Immature natural killer cell (primary cell): Measurements from ENCODE around the gene PIGM. TPM values are rescaled to one million over a fixed set of nuclear protein-coding genes. Genes with fewer than 3 reads are reported as not detected.

Experiments used
- DNase-seq, 3 donors: peaks; one replicate each; pipeline ENCODE4 v3.0.0; 2022; ENCODE audit warnings: mixed read lengths in 1 of 3
- H3K27ac Mint-ChIP-seq, 6 donors: one replicate each; pipeline ENCODE4 v1.8.0; 2020; ENCODE audit warnings: mixed read lengths in 6 of 6, mild to moderate bottlenecking in 5 of 6, inconsistent platforms in 4 of 6, moderate library complexity in 3 of 6
- H3K27me3 Mint-ChIP-seq, 3 donors: one replicate each; pipeline ENCODE4 v1.8.0; 2020 to 2021; ENCODE audit warnings: low read depth in 3 of 3, mild to moderate bottlenecking in 3 of 3, mixed read lengths in 3 of 3, moderate library complexity in 3 of 3, inconsistent platforms in 1 of 3
- H3K36me3 Mint-ChIP-seq, 3 donors: one replicate each; pipeline ENCODE4 v1.8.0; 2020; ENCODE audit warnings: mixed read lengths in 3 of 3, inconsistent platforms in 2 of 3, mild to moderate bottlenecking in 2 of 3
- H3K4me1 Mint-ChIP-seq, 2 donors: one replicate each; pipeline ENCODE4 v1.8.0; 2020; ENCODE audit warnings: inconsistent platforms in 2 of 2, mild to moderate bottlenecking in 2 of 2, mixed read lengths in 2 of 2, moderate library complexity in 1 of 2
- H3K4me3 Mint-ChIP-seq, 5 donors: one replicate each; pipeline ENCODE4 v1.8.0; 2020; ENCODE audit warnings: mild to moderate bottlenecking in 5 of 5, mixed read lengths in 5 of 5, inconsistent platforms in 3 of 5, moderate library complexity in 3 of 5
- H3K9me3 Mint-ChIP-seq, 6 donors: one replicate each; pipeline ENCODE4 v1.8.0; 2020; ENCODE audit warnings: mild to moderate bottlenecking in 6 of 6, mixed read lengths in 6 of 6, inconsistent platforms in 4 of 6, moderate library complexity in 3 of 6
- polyA plus RNA-seq, 3 donors: library from polyadenylated mRNA; unstranded; fragments of 300-500 nt; fragmentation: Illumina TruSeq; gene quantifications; one replicate each; pipeline ENCODE4 v1.2.3, GENCODE V29; 2021

Gene PIGM
- polyA plus RNA-seq, 3 donors from 2014 or later = 2.1 to 3.3 (median 3.0) TPM

- Mint-ChIP-seq H3K9me3 (no peaks in the 10 kb centered on the region), H3K36me3 (no peaks in the 10 kb centered on the region), H3K4me1 (no peaks in the 10 kb centered on the region), H3K4me3 (no peak overlapping the region), H3K27ac (no peak overlapping the region), H3K27me3 (peaks cover 0 to 5% (median under 1%) of the 10 kb centered on the region in 3 donors)
- DNase-seq = no peak
These were observed 27.4 kb downstream of the PIGM start for GRCh38 chr1:160004425-160004824.

- H3K4me3 Mint-ChIP-seq = no peak overlapping the region
- no peak for DNase-seq
- no peaks in the 10 kb centered on the region for H3K9me3 Mint-ChIP-seq
- no peaks in the 10 kb centered on the region for H3K4me1 Mint-ChIP-seq
- H3K27me3 Mint-ChIP-seq = peaks cover 0 to 6% (median 4%) of the 10 kb centered on the region in 3 donors
- no peak overlapping the region for H3K27ac Mint-ChIP-seq
- no peaks in the 10 kb centered on the region for H3K36me3 Mint-ChIP-seq
These were observed 27.8 kb downstream of the PIGM start for GRCh38 chr1:160004001-160004400.

GRCh38 chr1:160001440-160001839 lies 30.4 kb downstream of the PIGM start:
- no peak overlapping the region for H3K4me3 Mint-ChIP-seq
- H3K27ac Mint-ChIP-seq = no peak overlapping the region
- H3K27me3 Mint-ChIP-seq = peaks cover 3 to 9% (median 6%) of the 10 kb centered on the region in 3 donors
- DNase-seq = no peak
- H3K36me3 Mint-ChIP-seq = no peaks in the 10 kb centered on the region
- no peaks in the 10 kb centered on the region for H3K4me1 Mint-ChIP-seq
- no peaks in the 10 kb centered on the region for H3K9me3 Mint-ChIP-seq

- Mint-ChIP-seq H3K36me3 (no peaks in the 10 kb centered on the region), H3K9me3 (no peaks in the 10 kb centered on the region), H3K27me3 (peaks cover 5 to 9% (median 6%) of the 10 kb centered on the region in 3 donors), H3K27ac (no peak overlapping the region), H3K4me1 (no peaks in the 10 kb centered on the region), H3K4me3 (no peak overlapping the region)
- no peak for DNase-seq
These were observed 32.6 kb downstream of the PIGM start for GRCh38 chr1:159999204-159999603.

DNA sequence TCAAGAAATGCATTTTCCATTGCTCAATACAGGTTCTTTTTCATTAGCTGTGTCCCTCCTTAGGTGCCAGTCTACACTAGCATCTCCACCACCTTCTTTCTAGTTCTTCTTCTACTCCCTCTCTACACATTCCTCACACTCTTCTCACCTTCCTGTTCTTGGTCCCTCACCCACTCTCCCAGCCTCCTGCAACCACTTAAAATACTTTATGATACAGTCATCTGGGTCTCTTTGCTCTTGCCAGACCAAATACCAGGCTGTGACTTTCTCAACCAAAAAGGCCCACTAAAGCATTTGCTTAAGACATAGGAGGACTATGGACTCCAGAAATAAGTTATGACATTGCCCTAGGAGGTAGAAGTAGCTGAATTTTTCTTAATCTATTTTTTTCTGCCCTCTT lies 35.1 kb downstream of the PIGM start:
- peaks cover 6 to 13% (median 6%) of the 10 kb centered on the region in 3 donors for H3K27me3 Mint-ChIP-seq
- H3K27ac Mint-ChIP-seq = no peak overlapping the region

GRCh38 chr1:159994896-159995295 lies 36.9 kb downstream of the PIGM start:
- H3K27ac Mint-ChIP-seq = no peak overlapping the region
- no peaks in the 10 kb centered on the region for H3K4me1 Mint-ChIP-seq
- H3K36me3 Mint-ChIP-seq = no peaks in the 10 kb centered on the region
- H3K27me3 Mint-ChIP-seq = peaks cover 6 to 13% (median 7%) of the 10 kb centered on the region in 3 donors
- no peak overlapping the region for H3K4me3 Mint-ChIP-seq
- no peak for DNase-seq
- no peaks in the 10 kb centered on the region for H3K9me3 Mint-ChIP-seq

More for the DNA sequence above, 35.1 kb downstream of the PIGM start:
- Mint-ChIP-seq H3K4me1 (no peaks in the 10 kb centered on the region), H3K4me3 (no peak overlapping the region), H3K9me3 (no peaks in the 10 kb centered on the region), H3K36me3 (no peaks in the 10 kb centered on the region)
- DNase-seq = no peak

DNA sequence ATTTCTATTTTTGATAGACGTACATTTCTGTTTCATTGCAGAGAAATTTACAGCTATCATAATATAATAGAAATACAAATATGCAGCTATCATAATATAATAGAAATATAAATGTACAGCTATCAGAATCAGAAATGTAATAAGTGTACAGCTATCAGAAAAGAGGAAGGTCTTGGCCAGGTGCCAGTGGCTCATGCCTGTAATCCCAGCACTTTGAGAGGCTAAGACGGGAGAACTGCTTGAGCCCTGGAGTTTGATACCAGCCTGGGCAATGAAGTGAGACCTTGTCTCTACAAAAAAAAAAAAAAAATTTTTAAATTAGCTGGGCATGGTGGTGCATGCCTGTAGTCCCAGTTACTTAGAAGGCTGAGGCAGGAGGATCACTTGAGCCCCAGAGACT lies 37.9 kb downstream of the PIGM start:
- Mint-ChIP-seq H3K9me3 (no peaks in the 10 kb centered on the region), H3K27me3 (peaks cover 5 to 8% (median 6%) of the 10 kb centered on the region in 3 donors), H3K4me1 (no peaks in the 10 kb centered on the region), H3K4me3 (no peak overlapping the region), H3K36me3 (no peaks in the 10 kb centered on the region), H3K27ac (no peak overlapping the region)
- no peak for DNase-seq

GRCh38 chr1:159992161-159992560 lies 39.6 kb downstream of the PIGM start:
- DNase-seq = no peak
- no peak overlapping the region for H3K4me3 Mint-ChIP-seq
- H3K4me1 Mint-ChIP-seq = no peaks in the 10 kb centered on the region
- H3K27ac Mint-ChIP-seq = no peak overlapping the region
- H3K9me3 Mint-ChIP-seq = no peaks in the 10 kb centered on the region
- H3K36me3 Mint-ChIP-seq = no peaks in the 10 kb centered on the region
- H3K27me3 Mint-ChIP-seq = peaks cover 4 to 7% (median 4%) of the 10 kb centered on the region in 3 donors

- H3K27me3 Mint-ChIP-seq = peaks cover 3 to 7% (median 5%) of the 10 kb centered on the region in 3 donors
- H3K4me1 Mint-ChIP-seq = no peaks in the 10 kb centered on the region
- no peaks in the 10 kb centered on the region for H3K9me3 Mint-ChIP-seq
- H3K27ac Mint-ChIP-seq = no peak overlapping the region
- no peak for DNase-seq
- no peaks in the 10 kb centered on the region for H3K36me3 Mint-ChIP-seq
- H3K4me3 Mint-ChIP-seq = no peak overlapping the region
These were observed 40.3 kb downstream of the PIGM start for GRCh38 chr1:159991513-159991912.

DNA sequence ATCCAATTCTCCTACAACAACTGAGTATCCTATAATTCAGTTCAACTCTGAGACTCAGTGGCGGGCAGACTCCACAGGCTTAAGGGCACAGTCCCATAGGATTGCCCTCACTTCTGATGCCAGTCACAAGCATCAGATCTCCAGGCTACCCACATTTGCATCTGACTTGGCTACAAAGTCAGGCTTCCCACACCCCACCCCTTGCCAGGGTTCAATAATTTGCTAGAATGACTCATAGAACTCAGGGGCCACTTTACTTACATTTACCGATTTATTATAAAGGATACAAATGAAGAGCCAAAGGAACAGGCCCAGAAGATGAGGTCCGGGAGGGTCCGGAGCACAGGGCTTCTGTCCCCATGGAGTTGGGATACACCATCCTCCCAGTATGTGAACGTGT lies 41.8 kb downstream of the PIGM start:
- Mint-ChIP-seq H3K36me3 (no peaks in the 10 kb centered on the region), H3K9me3 (no peaks in the 10 kb centered on the region), H3K27me3 (peaks cover under 1 to 14% (median 5%) of the 10 kb centered on the region in 3 donors), H3K27ac (no peak overlapping the region), H3K4me1 (no peaks in the 10 kb centered on the region), H3K4me3 (no peak overlapping the region)
- DNase-seq = no peak

DNA sequence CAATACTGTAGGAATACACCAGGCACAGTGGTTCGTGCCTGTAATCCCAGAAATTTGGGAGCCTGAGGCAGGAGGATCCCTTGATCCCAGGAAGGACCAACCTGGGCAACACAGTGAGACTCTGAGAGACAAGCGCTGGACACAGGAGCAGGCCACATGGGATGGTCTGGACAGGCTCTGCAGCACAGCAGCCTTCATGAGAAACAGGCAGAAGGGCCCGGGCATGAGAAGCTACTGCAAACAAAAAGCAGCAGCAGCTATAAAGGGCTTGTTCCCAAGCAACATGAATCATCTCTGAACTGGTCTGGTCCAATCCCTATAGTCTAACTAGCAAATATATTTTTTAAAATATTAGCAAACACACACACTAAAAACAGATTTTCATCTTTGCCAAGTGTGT lies 42.2 kb downstream of the PIGM start:
- no peak for DNase-seq
- H3K27me3 Mint-ChIP-seq = peaks cover 1 to 15% (median 5%) of the 10 kb centered on the region in 3 donors
- H3K36me3 Mint-ChIP-seq = no peaks in the 10 kb centered on the region
- no peaks in the 10 kb centered on the region for H3K9me3 Mint-ChIP-seq
- H3K27ac Mint-ChIP-seq = no peak overlapping the region
- no peak overlapping the region for H3K4me3 Mint-ChIP-seq
- H3K4me1 Mint-ChIP-seq = no peaks in the 10 kb centered on the region

DNA sequence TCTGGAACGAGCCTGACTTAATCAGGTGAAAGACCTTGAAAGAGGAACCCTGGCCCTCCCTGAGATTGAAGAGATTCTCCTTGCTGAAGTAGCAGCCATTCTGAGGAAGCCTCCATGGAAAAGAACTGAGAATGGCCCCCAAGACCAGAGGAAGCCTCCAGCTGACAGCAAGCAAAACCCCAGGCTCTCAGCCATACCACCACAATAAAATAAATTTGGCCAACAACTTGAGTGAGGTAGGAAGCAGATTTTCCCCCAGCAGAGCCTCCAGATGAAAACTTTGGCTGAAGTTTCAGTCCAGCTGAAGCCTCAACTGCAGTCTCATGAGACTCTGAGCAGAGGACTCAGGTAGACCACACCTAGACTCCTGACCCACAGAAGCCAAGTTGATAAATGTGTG lies 43.8 kb downstream of the PIGM start:
- no peak overlapping the region for H3K27ac Mint-ChIP-seq
- H3K4me1 Mint-ChIP-seq = no peaks in the 10 kb centered on the region
- peaks cover 1 to 17% (median 5%) of the 10 kb centered on the region in 3 donors for H3K27me3 Mint-ChIP-seq
- H3K4me3 Mint-ChIP-seq = no peak overlapping the region
- no peak for DNase-seq
- H3K36me3 Mint-ChIP-seq = no peaks in the 10 kb centered on the region
- H3K9me3 Mint-ChIP-seq = no peaks in the 10 kb centered on the region

DNA sequence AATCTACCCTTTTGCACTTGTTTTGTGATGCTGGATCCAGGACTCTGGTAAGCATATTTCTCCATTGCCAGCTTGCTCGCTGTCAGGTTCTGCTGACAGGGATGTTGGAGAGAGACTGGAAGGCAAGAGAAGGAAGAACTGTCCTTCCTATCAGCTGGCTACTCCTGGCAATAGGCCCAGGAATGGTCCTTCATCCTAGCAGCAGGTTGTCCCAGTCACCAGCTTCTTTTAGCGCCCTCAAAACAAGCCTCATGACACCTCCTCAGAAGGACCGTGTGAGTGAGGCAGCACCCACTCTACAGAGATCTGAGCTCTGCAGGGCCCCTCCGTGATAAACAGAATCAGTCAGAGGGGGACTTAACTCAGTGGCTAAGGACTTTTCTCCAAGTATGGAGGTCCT lies 44.6 kb downstream of the PIGM start:
- Mint-ChIP-seq H3K9me3 (no peaks in the 10 kb centered on the region), H3K27ac (no peak overlapping the region), H3K36me3 (no peaks in the 10 kb centered on the region), H3K4me1 (no peaks in the 10 kb centered on the region), H3K4me3 (no peak overlapping the region), H3K27me3 (peaks cover 1 to 16% (median 5%) of the 10 kb centered on the region in 3 donors)
- DNase-seq = no peak

DNA sequence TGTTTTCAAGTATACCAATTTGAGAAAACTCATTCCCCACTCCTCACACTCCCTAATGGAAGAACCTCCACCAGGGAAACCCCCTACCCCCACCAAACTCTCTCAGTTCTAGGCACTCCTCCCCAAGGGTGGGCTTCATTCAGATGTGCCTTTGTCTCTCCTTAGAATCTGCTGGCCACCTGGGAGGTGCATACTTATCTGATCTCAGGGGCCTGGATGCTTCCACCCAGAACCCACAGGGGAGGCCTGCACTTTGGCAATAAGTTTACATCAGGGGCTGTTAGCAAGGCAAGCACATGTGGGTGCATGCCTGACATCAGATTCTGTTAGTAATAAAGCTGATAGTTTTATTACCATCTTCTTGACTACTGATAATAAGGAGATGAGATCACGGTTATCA lies 45.3 kb downstream of the PIGM start:
- Mint-ChIP-seq H3K27ac (no peak overlapping the region), H3K9me3 (no peaks in the 10 kb centered on the region), H3K4me1 (no peaks in the 10 kb centered on the region), H3K4me3 (no peak overlapping the region), H3K36me3 (no peaks in the 10 kb centered on the region), H3K27me3 (peaks cover 1 to 16% (median 3%) of the 10 kb centered on the region in 3 donors)
- no peak for DNase-seq

DNA sequence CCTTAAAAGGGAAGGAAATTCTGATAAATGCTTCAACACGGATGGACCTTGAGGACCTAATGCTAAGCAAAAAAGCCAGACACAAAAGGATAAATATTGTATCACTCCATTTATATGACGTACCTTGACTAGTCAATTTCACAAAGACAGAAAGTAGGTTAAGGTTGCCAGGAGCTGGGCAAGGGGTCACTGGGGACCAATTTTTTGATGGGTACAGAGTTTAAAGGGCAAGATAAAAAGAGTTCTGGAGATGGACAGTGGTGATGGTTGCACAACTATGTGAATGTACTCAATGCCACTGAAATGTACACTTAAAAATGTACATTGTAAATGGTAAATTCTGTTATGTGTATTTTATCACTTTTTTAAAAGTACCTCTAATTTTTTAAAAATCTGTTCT lies 45.7 kb downstream of the PIGM start:
- Mint-ChIP-seq H3K4me1 (no peaks in the 10 kb centered on the region), H3K9me3 (no peaks in the 10 kb centered on the region), H3K27ac (no peak overlapping the region), H3K4me3 (no peak overlapping the region), H3K36me3 (no peaks in the 10 kb centered on the region), H3K27me3 (peaks cover 1 to 16% (median 5%) of the 10 kb centered on the region in 3 donors)
- DNase-seq = no peak
